ENCODE results near the gene SLC4A3. TPM values are rescaled to one million over a fixed set of nuclear protein-coding genes. Genes with fewer than 3 reads are reported as not detected.
"Not testable (repeated sequence)": the region's sequence is repeated elsewhere in the genome, so short reads cannot be mapped to it uniquely, and the experiment has no call there.

Gene SLC4A3
- total RNA-seq, 1 experiment from 2014 or later: 0.52 TPM

- Histone ChIP-seq H3K27ac (ENCODE audit: low read depth, low read length, poor library complexity, severe bottlenecking) (no peak overlapping the region), H3K36me3 (ENCODE audit: insufficient read depth, low read length, poor library complexity, severe bottlenecking) (no peaks in the 10 kb centered on the region), H3K4me3 (ENCODE audit: low read depth, low read length, poor library complexity, severe bottlenecking) (no peak overlapping the region), H3K9me3 (ENCODE audit: low read depth, low read length, poor library complexity, severe bottlenecking) (no peaks in the 10 kb centered on the region), H3K4me1 (ENCODE audit: insufficient read depth, low read length, poor library complexity, severe bottlenecking) (peaks cover 8% of the 10 kb centered on the region), H3K27me3 (replicated peaks; ENCODE audit: insufficient read depth, low read depth, low read length, poor library complexity) (peaks cover 50% of the 10 kb centered on the region)
- TF ChIP-seq EZH2 (IDR thresholded peaks at IDR 0.05; ENCODE audit: borderline replicate concordance, low read depth, low read length, poor library complexity, severe bottlenecking): no peak
- TF ChIP-seq, protein P1, sequence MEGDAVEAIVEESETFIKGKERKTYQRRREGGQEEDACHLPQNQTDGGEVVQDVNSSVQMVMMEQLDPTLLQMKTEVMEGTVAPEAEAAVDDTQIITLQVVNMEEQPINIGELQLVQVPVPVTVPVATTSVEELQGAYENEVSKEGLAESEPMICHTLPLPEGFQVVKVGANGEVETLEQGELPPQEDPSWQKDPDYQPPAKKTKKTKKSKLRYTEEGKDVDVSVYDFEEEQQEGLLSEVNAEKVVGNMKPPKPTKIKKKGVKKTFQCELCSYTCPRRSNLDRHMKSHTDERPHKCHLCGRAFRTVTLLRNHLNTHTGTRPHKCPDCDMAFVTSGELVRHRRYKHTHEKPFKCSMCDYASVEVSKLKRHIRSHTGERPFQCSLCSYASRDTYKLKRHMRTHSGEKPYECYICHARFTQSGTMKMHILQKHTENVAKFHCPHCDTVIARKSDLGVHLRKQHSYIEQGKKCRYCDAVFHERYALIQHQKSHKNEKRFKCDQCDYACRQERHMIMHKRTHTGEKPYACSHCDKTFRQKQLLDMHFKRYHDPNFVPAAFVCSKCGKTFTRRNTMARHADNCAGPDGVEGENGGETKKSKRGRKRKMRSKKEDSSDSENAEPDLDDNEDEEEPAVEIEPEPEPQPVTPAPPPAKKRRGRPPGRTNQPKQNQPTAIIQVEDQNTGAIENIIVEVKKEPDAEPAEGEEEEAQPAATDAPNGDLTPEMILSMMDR (conservative IDR thresholded peaks at IDR 0.05; ENCODE audit: low read depth, low read length): no peak
- intact Hi-C loops (cut with micrococcal nuclease; ENCODE audit: unreplicated experiment): no loop called here
- ChIA-PET CTCF (interaction anchor here (0.6 kb wide), 1 partner anchor 32 kb away, joined by 4 read pairs; no protein-coding TSS in a partner anchor), POLR2A (ENCODE audit: low non-redundant PET) (no interaction called here)
- no peak for DNase-seq (ENCODE audit: low spot score)
- BruUV-seq (replicated peaks): no TSS peak
Measured at GRCh38 chr2:219650426-219651248, 23.2 kb downstream of the SLC4A3 start.

DNA sequence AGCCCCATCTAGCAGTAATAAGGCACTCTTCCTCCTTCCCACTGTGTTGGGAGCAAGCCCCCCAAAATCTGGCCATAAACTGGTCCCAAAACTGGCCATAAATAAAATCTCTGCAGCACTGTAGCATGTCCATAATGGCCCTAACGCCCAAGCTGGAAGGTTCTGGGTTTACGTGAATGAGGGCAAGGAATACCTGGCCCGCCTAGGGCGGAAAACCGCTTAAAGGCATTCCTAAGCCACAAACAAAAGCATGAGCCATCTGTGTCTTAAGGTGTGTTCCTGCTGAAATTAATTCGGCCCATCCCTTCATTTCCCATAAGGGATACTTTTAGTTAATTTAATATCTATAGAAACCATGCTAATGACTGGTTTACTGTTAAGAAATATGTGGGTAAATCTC is 24.2 kb downstream of the SLC4A3 start:
- DNase-seq (ENCODE audit: low spot score); intact Hi-C loops (cut with micrococcal nuclease; ENCODE audit: unreplicated experiment); CTCF ChIA-PET; BruUV-seq (replicated peaks); H3K4me3 ChIP-seq (ENCODE audit: low read depth, low read length, poor library complexity, severe bottlenecking); H3K36me3 ChIP-seq (ENCODE audit: insufficient read depth, low read length, poor library complexity, severe bottlenecking); H3K27ac ChIP-seq (ENCODE audit: low read depth, low read length, poor library complexity, severe bottlenecking); POLR2A ChIA-PET (ENCODE audit: low non-redundant PET); H3K9me3 ChIP-seq (ENCODE audit: low read depth, low read length, poor library complexity, severe bottlenecking); H3K4me1 ChIP-seq (ENCODE audit: insufficient read depth, low read length, poor library complexity, severe bottlenecking): not testable (repeated sequence)
- peaks cover 52% of the 10 kb centered on the region for H3K27me3 ChIP-seq (replicated peaks; ENCODE audit: insufficient read depth, low read depth, low read length, poor library complexity)

GRCh38 chr2:219656526-219656925 is 29.1 kb downstream of the SLC4A3 start:
- Histone ChIP-seq H3K9me3 (ENCODE audit: low read depth, low read length, poor library complexity, severe bottlenecking) (no peaks in the 10 kb centered on the region), H3K4me3 (ENCODE audit: low read depth, low read length, poor library complexity, severe bottlenecking) (no peak overlapping the region), H3K27ac (ENCODE audit: low read depth, low read length, poor library complexity, severe bottlenecking) (no peak overlapping the region), H3K27me3 (replicated peaks; ENCODE audit: insufficient read depth, low read depth, low read length, poor library complexity) (peaks cover 57% of the 10 kb centered on the region), H3K4me1 (ENCODE audit: insufficient read depth, low read length, poor library complexity, severe bottlenecking) (no peaks in the 10 kb centered on the region), H3K36me3 (ENCODE audit: insufficient read depth, low read length, poor library complexity, severe bottlenecking) (no peaks in the 10 kb centered on the region)
- BruUV-seq (replicated peaks): no TSS peak
- intact Hi-C loops (cut with micrococcal nuclease; ENCODE audit: unreplicated experiment): no loop called here
- no peak for DNase-seq (ENCODE audit: low spot score)
- ChIA-PET CTCF (no interaction called here), POLR2A (ENCODE audit: low non-redundant PET) (no interaction called here)
- no peak for TF ChIP-seq EZH2 (IDR thresholded peaks at IDR 0.05; ENCODE audit: borderline replicate concordance, low read depth, low read length, poor library complexity, severe bottlenecking)
- TF ChIP-seq, protein P1 (conservative IDR thresholded peaks at IDR 0.05; ENCODE audit: low read depth, low read length): no peak
